DND-41 (cell line): Measurements from ENCODE around the gene BRAF.
"Not testable (repeated sequence)": the region's sequence is repeated elsewhere in the genome, so short reads cannot be mapped to it uniquely, and the experiment has no call there.

Experiments
- ATAC-seq: fragments of 200-7000 bp; cut with Tn5 transposase; 3 replicates; pipeline ENCODE4 v1.9.1; 2021; ENCODE audit warnings: low read depth; ENCODE audit not compliant: insufficient read depth
- DNase-seq: peaks from one replicate; pipeline ENCODE4 v3.0.0-alpha.2; 2020
- H2AFZ ChIP-seq: 2 replicates; pipeline ENCODE4 v1.6.0; 2012; ENCODE audit warnings: low read depth, low read length
- H3K27ac ChIP-seq: 2 replicates; pipeline ENCODE4 v1.5.1; 2012; ENCODE audit warnings: low read length, inconsistent platforms
- H3K27me3 ChIP-seq: fragments of 200-600 bp; sonication (generic); 2 replicates; pipeline ENCODE4 v1.6.0; 2012; ENCODE audit warnings: low read length, mild to moderate bottlenecking, inconsistent platforms; ENCODE audit not compliant: insufficient read depth, poor library complexity
- H3K36me3 ChIP-seq: 2 replicates; pipeline ENCODE4 v1.5.1; 2012; ENCODE audit warnings: low read length, inconsistent platforms; ENCODE audit not compliant: insufficient read depth
- H3K4me1 ChIP-seq: 2 replicates; pipeline ENCODE4 v1.5.1; 2012; ENCODE audit warnings: mild to moderate bottlenecking, low read length; ENCODE audit not compliant: insufficient read depth
- H3K4me2 ChIP-seq: 2 replicates; pipeline ENCODE4 v1.6.0; 2012; ENCODE audit warnings: mild to moderate bottlenecking, moderate library complexity, low read length, inconsistent platforms; ENCODE audit not compliant: insufficient read depth
- H3K4me3 ChIP-seq, 2 experiments: fragments of 200-600 bp in 1 of 2; shearing (Covaris generic) in 1 of 2; 2 replicates each; pipeline ENCODE4 v1.5.1; 2012 to 2016; ENCODE audit warnings: inconsistent platforms in 2 of 2, low read length in 2 of 2, mild to moderate bottlenecking in 2 of 2, low read depth in 1 of 2, moderate library complexity in 1 of 2
- H3K79me2 ChIP-seq: 2 replicates; pipeline ENCODE4 v1.6.0; 2012; ENCODE audit warnings: low read length, inconsistent platforms; ENCODE audit not compliant: insufficient read depth
- H3K9ac ChIP-seq: 2 replicates; pipeline ENCODE4 v1.6.0; 2012; ENCODE audit warnings: low read depth, mild to moderate bottlenecking, inconsistent platforms, low read length, moderate library complexity
- H3K9me3 ChIP-seq: 2 replicates; pipeline ENCODE4 v1.5.1; 2012; ENCODE audit warnings: low read length, moderate library complexity, mild to moderate bottlenecking, inconsistent platforms; ENCODE audit not compliant: insufficient read depth, severe bottlenecking
- H4K20me1 ChIP-seq: 2 replicates; pipeline ENCODE4 v1.6.0; 2012; ENCODE audit warnings: low read length; ENCODE audit not compliant: insufficient read depth
- CTCF ChIP-seq: IDR thresholded peaks from 2 replicates; pipeline ENCODE4 v1.5.1; 2012; ENCODE audit warnings: borderline replicate concordance, low read length, moderate library complexity, mild to moderate bottlenecking; ENCODE audit not compliant: poor library complexity, severe bottlenecking; ENCODE audit errors: extremely low read depth
- EZH2 ChIP-seq: IDR thresholded peaks from 3 replicates; pipeline ENCODE4 v1.6.1; 2012; ENCODE audit warnings: borderline replicate concordance, low read depth, mild to moderate bottlenecking, moderate library complexity, low read length, inconsistent platforms; ENCODE audit not compliant: severe bottlenecking

BRAF gene

GRCh38 chr7:140915935-140916555, 8.7 kb downstream of the BRAF start:
- H3K36me3 ChIP-seq: no peaks in the 10 kb centered on the region
- ATAC-seq: no peak
- H3K79me2 ChIP-seq: peaks cover 90% of the 10 kb centered on the region
- H4K20me1 ChIP-seq: peaks cover 14% of the 10 kb centered on the region; the same call in 1 of the 2 replicates
- H2AFZ ChIP-seq: no peak overlapping the region
- no peaks in the 10 kb centered on the region for H3K27me3 ChIP-seq
- no peak overlapping the region for H3K27ac ChIP-seq
- no peaks in the 10 kb centered on the region; the same call in none of the 2 replicates for H3K4me1 ChIP-seq
- H3K9ac ChIP-seq: no peak overlapping the region
- DNase-seq: no peak
- no peak overlapping the region for H3K4me3 ChIP-seq
- H3K4me2 ChIP-seq: no peak overlapping the region
- H3K9me3 ChIP-seq: no peaks in the 10 kb centered on the region
- TF ChIP-seq EZH2 (no peak), CTCF (no peak)

GRCh38 chr7:140914083-140914482, 10.6 kb downstream of the BRAF start:
- Histone ChIP-seq H3K9me3 (no peaks in the 10 kb centered on the region), H4K20me1 (peaks cover 14% of the 10 kb centered on the region; the same call in 1 of the 2 replicates), H3K79me2 (peaks cover 90% of the 10 kb centered on the region), H3K4me2 (no peak overlapping the region), H3K27ac (no peak overlapping the region), H2AFZ (no peak overlapping the region), H3K27me3 (no peaks in the 10 kb centered on the region), H3K36me3 (no peaks in the 10 kb centered on the region), H3K4me3 (no peak overlapping the region), H3K4me1 (no peaks in the 10 kb centered on the region; the same call in 1 of the 2 replicates), H3K9ac (no peak overlapping the region)
- ATAC-seq (no peak), DNase-seq (no peak)
- no peak for TF ChIP-seq CTCF
- no peak for TF ChIP-seq EZH2

- H2AFZ ChIP-seq, DNase-seq, H3K36me3 ChIP-seq, H3K27me3 ChIP-seq, H3K27ac ChIP-seq, H3K9ac ChIP-seq, H3K4me3 ChIP-seq, ATAC-seq, H3K4me1 ChIP-seq, H3K4me2 ChIP-seq, H3K9me3 ChIP-seq: not testable (repeated sequence)
- peaks cover 14% of the 10 kb centered on the region; the same call in 1 of the 2 replicates for H4K20me1 ChIP-seq
- H3K79me2 ChIP-seq: peaks cover 90% of the 10 kb centered on the region
Observed at GRCh38 chr7:140913596-140913928, 11.2 kb downstream of the BRAF start.

- H3K27ac ChIP-seq: no peak overlapping the region
- no peak for ATAC-seq
- peaks cover 9% of the 10 kb centered on the region; the same call in 1 of the 2 replicates for H4K20me1 ChIP-seq
Observed at GRCh38 chr7:140911746-140912145, 13.0 kb downstream of the BRAF start.

More at GRCh38 chr7:140911746-140912145, 13.0 kb downstream of the BRAF start:
- DNase-seq: no peak
- Histone ChIP-seq H3K4me2 (no peak overlapping the region), H3K4me1 (no peaks in the 10 kb centered on the region; the same call in 1 of the 2 replicates), H2AFZ (no peak overlapping the region), H3K36me3 (no peaks in the 10 kb centered on the region), H3K9me3 (no peaks in the 10 kb centered on the region), H3K4me3 (no peak overlapping the region), H3K79me2 (peaks cover 87% of the 10 kb centered on the region), H3K9ac (no peak overlapping the region), H3K27me3 (no peaks in the 10 kb centered on the region)
- TF ChIP-seq EZH2: no peak
- TF ChIP-seq CTCF: no peak
